B cell (primary cell): ENCODE data around the gene ANKRD13D. TPM values are rescaled to one million over a fixed set of nuclear protein-coding genes. Genes with fewer than 3 reads are reported as not detected.

Experiments
- ATAC-seq: fragments of 200-7000 bp; cut with Tn5 transposase; one replicate; pipeline ENCODE4 v1.10.0; 2021; ENCODE audit warnings: low read depth, mild to moderate bottlenecking, moderate number of reproducible peaks, moderate library complexity
- CTCF ChIA-PET: fragments of 350-600 bp; sonication (Branson Sonifier 250); formaldehyde crosslinking; loops from one replicate; lab custom pipeline; 2021; ENCODE audit warnings: antibody characterized with exemption, inconsistent platforms; lab: Charles Lee
- POLR2A ChIA-PET: fragments of 350-600 bp; sonication (Branson Sonifier 250); formaldehyde crosslinking; loops from one replicate; lab custom pipeline; 2021; ENCODE audit warnings: antibody characterized with exemption; lab: Charles Lee
- DNase-seq: peaks from one replicate; pipeline ENCODE4 v3.0.0; 2013
- H2AFZ ChIP-seq: 2 replicates; pipeline ENCODE4 v1.6.1; 2012; ENCODE audit warnings: mild to moderate bottlenecking, low read depth, low read length; ENCODE audit not compliant: insufficient read depth, poor library complexity, severe bottlenecking
- H3K27ac ChIP-seq, 2 donors: 1 replicate in 1 of 2; 2 replicates in 1 of 2; pipeline ENCODE4 v1.5.1; 2012 to 2013; ENCODE audit warnings: low read length in 2 of 2, mild to moderate bottlenecking in 2 of 2, moderate library complexity in 1 of 2
- H3K27me3 ChIP-seq, 4 experiments: fragments of 200-600 bp in 1 of 4; sonication (generic) in 1 of 4; replicated peaks in 1 of 4; 1 replicate in 2 of 4; 2 replicates in 2 of 4; pipeline versions ENCODE4 v1.6.1 to v1.7.0; 2013 to 2016; ENCODE audit warnings: low read length in 3 of 4, mild to moderate bottlenecking in 2 of 4, mixed read lengths in 1 of 4, moderate library complexity in 1 of 4; ENCODE audit not compliant: insufficient read depth in 4 of 4, control insufficient read depth in 3 of 4; ENCODE audit errors: control extremely low read depth in 1 of 4
- H3K36me3 ChIP-seq, 2 experiments: replicated peaks in 1 of 2; 1 replicate in 1 of 2; 2 replicates in 1 of 2; pipeline versions ENCODE4 v1.6.1 to v1.7.1; 2013; ENCODE audit warnings: low read length in 1 of 2; ENCODE audit not compliant: insufficient read depth in 2 of 2, control insufficient read depth in 1 of 2; ENCODE audit errors: control extremely low read depth in 1 of 2, extremely low read depth in 1 of 2
- H3K4me1 ChIP-seq, 2 donors: fragments of 200-600 bp in 1 of 2; sonication (generic) in 1 of 2; 1 replicate in 1 of 2; 2 replicates in 1 of 2; pipeline versions ENCODE4 v1.5.1 to v1.6.1; 2013 to 2017; ENCODE audit warnings: low read length in 2 of 2; ENCODE audit not compliant: control insufficient read depth in 2 of 2, insufficient read depth in 2 of 2
- H3K4me2 ChIP-seq: replicated peaks from 2 replicates; pipeline ENCODE3; 2012; ENCODE audit warnings: mild to moderate bottlenecking, low read depth, low read length; ENCODE audit not compliant: poor library complexity, severe bottlenecking
- H3K4me3 ChIP-seq, 5 experiments: fragments of 200-600 bp in 1 of 5; sonication (generic) in 1 of 5; 1 replicate in 3 of 5; 2 replicates in 2 of 5; pipeline versions ENCODE4 v1.5.1 to v1.7.0; 2011 to 2016; ENCODE audit warnings: low read length in 4 of 5, mild to moderate bottlenecking in 4 of 5, low read depth in 2 of 5, control low read depth in 1 of 5, moderate library complexity in 1 of 5; ENCODE audit not compliant: insufficient read depth in 1 of 5; ENCODE audit errors: control extremely low read depth in 1 of 5, extremely low read depth in 1 of 5
- H3K79me2 ChIP-seq: fragments of 200-600 bp; sonication (generic); one replicate; pipeline ENCODE4 v1.6.0; 2016; ENCODE audit warnings: low read length; ENCODE audit not compliant: control insufficient read depth, insufficient read depth
- H3K9ac ChIP-seq: fragments of 200-600 bp; sonication (generic); 2 replicates; pipeline ENCODE4 v1.6.1; 2017; ENCODE audit warnings: mild to moderate bottlenecking, low read length, moderate library complexity
- H3K9me3 ChIP-seq, 3 donors: one replicate each; pipeline versions ENCODE4 v1.6.1 to v1.7.1; 2013; ENCODE audit warnings: low read length in 2 of 3; ENCODE audit not compliant: control insufficient read depth in 2 of 3, insufficient read depth in 1 of 3; ENCODE audit errors: control extremely low read depth in 1 of 3
- H4K20me1 ChIP-seq: 2 replicates; pipeline ENCODE4 v1.6.0; 2012; ENCODE audit warnings: mild to moderate bottlenecking, low read length; ENCODE audit not compliant: insufficient read depth, control insufficient read depth, poor library complexity, severe bottlenecking
- H3K27ac Mint-ChIP-seq: one replicate; pipeline ENCODE4 v1.8.0; 2021; ENCODE audit warnings: mixed read lengths
- H3K27me3 Mint-ChIP-seq: one replicate; pipeline ENCODE4 v1.8.0; 2021; ENCODE audit warnings: mixed read lengths
- H3K4me1 Mint-ChIP-seq: one replicate; pipeline ENCODE4 v1.8.0; 2021; ENCODE audit warnings: mixed read lengths
- H3K4me3 Mint-ChIP-seq: one replicate; pipeline ENCODE4 v1.8.0; 2021; ENCODE audit warnings: mixed read lengths
- H3K9me3 Mint-ChIP-seq: one replicate; pipeline ENCODE4 v1.8.0; 2022; ENCODE audit warnings: mixed read lengths; ENCODE audit not compliant: insufficient read depth
- EZH2 ChIP-seq: IDR thresholded peaks from 2 replicates; pipeline ENCODE4 v1.6.1; 2012; ENCODE audit warnings: borderline replicate concordance, low read depth, mild to moderate bottlenecking, moderate library complexity, low read length; ENCODE audit not compliant: insufficient read depth, poor library complexity, severe bottlenecking
- WGBS: methylation state at CpG from one replicate; pipeline ENCODE4 v1.1.5; 2013; ENCODE audit warnings: missing lambda C conversion rate; ENCODE audit not compliant: insufficient coverage; 5-methylcytosine and 5-hydroxymethylcytosine counted together
- intact Hi-C: fragments of 100-400 bp; cut with micrococcal nuclease; formaldehyde crosslinking; loops from one replicate; pipeline ENCODE4 v1.10.0; 2022
- polyA plus RNA-seq: library from polyadenylated mRNA; depleted of rRNA; stranded (reverse); fragments of >200 nt; gene quantifications from 2 replicates; pipeline ENCODE4 v1.2.3, GENCODE V29; 2012
- total RNA-seq, 2 donors: library from RNA; stranded (reverse); fragments of 120-200 nt in 1 of 2; gene quantifications; 1 replicate in 1 of 2; 2 replicates in 1 of 2; pipeline versions ENCODE4 v1.2.3 to v1.2.4, GENCODE V29; 2013 to 2022
- TF ChIP-seq, protein P1 (sequence below): fragments of 200-600 bp; IDR thresholded peaks from one replicate; pipeline ENCODE4 v1.8.0; 2022; ENCODE audit warnings: antibody characterized with exemption, mild to moderate bottlenecking

The ANKRD13D gene
- total and polyA plus RNA-seq, 2 donors (not counting 1 experiment from before 2014, with no cell fraction given): 189 to 252 TPM

DNA sequence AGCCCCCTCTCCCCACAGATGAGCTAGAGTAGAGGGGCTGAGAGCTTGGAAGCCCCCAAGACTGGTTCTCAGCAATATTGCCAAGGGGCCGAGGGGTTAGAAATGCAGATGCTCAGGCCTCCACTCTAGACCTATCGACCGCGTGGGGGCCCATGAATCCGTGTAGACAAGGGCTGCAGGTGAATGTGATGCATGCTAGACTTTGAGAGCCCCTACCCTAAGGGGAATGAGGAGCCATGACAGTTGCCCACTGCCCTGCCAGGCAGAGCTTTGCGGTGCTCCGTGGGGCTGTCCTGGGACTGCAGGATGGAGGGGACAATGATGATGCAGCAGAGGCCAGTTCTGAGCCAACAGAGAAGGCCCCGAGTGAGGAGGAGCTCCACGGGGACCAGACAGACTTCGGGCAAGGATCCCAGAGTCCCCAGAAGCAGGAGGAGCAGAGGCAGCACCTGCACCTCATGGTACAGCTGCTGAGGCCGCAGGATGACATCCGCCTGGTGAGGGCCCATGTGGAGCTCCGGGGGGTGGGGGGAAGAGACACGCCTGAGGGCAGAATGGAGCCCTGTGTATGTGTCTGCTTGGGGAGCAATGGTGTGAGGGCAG is 15.5 kb downstream of the ANKRD13D start:
- no peak overlapping the region for H3K9ac ChIP-seq
- H3K4me1 Mint-ChIP-seq: peaks cover 2% of the 10 kb centered on the region

More for the DNA sequence above, 15.5 kb downstream of the ANKRD13D start:
- Histone ChIP-seq H3K79me2 (peaks cover 5% of the 10 kb centered on the region), H3K27ac (no peak overlapping the region), H3K36me3 (peaks cover 4 to 31% of the 10 kb centered on the region in 2 experiments), H3K27me3 (no peaks in the 10 kb centered on the region), H3K9me3 (no peaks in the 10 kb centered on the region), H2AFZ (no peak overlapping the region), H3K4me1 (peaks cover 3 to 4% of the 10 kb centered on the region in 2 donors), H3K4me2 (peak overlapping the region; percentile 75), H4K20me1 (peaks cover 36% of the 10 kb centered on the region), H3K4me3 (no peak overlapping the region)
- ChIA-PET POLR2A (interaction anchor here (0.5 to 1.2 kb wide), 4 partner anchors 10 to 49 kb away, joined by 3 to 4 read pairs (median 4); partner anchors contain the start of gene POLD4), CTCF (interaction anchor here (2.6 kb wide), 1 partner anchor 12 kb away, joined by 8 read pairs; no protein-coding TSS in a partner anchor)
- no peak overlapping the region for H3K4me3 Mint-ChIP-seq
- ATAC-seq (no peak), DNase-seq (no peak)
- intact Hi-C loops: no loop called here
- H3K27me3 Mint-ChIP-seq: no peaks in the 10 kb centered on the region
- H3K27ac Mint-ChIP-seq: no peak overlapping the region
- TF ChIP-seq, protein P1, sequence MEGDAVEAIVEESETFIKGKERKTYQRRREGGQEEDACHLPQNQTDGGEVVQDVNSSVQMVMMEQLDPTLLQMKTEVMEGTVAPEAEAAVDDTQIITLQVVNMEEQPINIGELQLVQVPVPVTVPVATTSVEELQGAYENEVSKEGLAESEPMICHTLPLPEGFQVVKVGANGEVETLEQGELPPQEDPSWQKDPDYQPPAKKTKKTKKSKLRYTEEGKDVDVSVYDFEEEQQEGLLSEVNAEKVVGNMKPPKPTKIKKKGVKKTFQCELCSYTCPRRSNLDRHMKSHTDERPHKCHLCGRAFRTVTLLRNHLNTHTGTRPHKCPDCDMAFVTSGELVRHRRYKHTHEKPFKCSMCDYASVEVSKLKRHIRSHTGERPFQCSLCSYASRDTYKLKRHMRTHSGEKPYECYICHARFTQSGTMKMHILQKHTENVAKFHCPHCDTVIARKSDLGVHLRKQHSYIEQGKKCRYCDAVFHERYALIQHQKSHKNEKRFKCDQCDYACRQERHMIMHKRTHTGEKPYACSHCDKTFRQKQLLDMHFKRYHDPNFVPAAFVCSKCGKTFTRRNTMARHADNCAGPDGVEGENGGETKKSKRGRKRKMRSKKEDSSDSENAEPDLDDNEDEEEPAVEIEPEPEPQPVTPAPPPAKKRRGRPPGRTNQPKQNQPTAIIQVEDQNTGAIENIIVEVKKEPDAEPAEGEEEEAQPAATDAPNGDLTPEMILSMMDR: no peak
- TF ChIP-seq EZH2: no peak
- H3K9me3 Mint-ChIP-seq: no peaks in the 10 kb centered on the region
- 97% methylated on average over 14 of the region's 14 CpGs for WGBS
